Transverse colon (tissue), 3 donors: ENCODE measurements around the gene AVPR1B.

ENCODE experiments used
- CTCF ChIP-seq, 5 experiments: fragments of 200-600 bp in 3 of 5; fragments of 450-650 bp in 2 of 5; sonication (generic) in 3 of 5; IDR thresholded peaks; 1 replicate in 2 of 5; 2 replicates in 3 of 5; pipeline ENCODE4 v1.5.1; 2016 to 2017; ENCODE audit warnings: antibody characterized with exemption in 5 of 5, inconsistent platforms in 3 of 5, mild to moderate bottlenecking in 2 of 5, moderate library complexity in 1 of 5
- POLR2A ChIP-seq: fragments of 450-650 bp; IDR thresholded peaks from one replicate; pipeline ENCODE4 v1.6.1; 2016; ENCODE audit warnings: antibody characterized with exemption, mild to moderate bottlenecking, moderate library complexity

- no peak for TF ChIP-seq CTCF (IDR thresholded peaks at IDR 0.05)
- TF ChIP-seq POLR2A = no peak
These were observed 18.1 kb upstream of the AVPR1B start for GRCh38 chr1:206135248-206135647.
